A549 (cell line): ENCODE data around the gene GMDS.

Experiments
- CHD2 ChIP-seq: fragments of 150-350 bp; IDR thresholded peaks from 2 replicates; pipeline ENCODE4 v1.6.1; 2014; ENCODE audit warnings: low read length; ENCODE audit not compliant: partially characterized antibody
- JUNB ChIP-seq: fragments of >200 bp; sonication (Bioruptor Twin); formaldehyde crosslinking; IDR thresholded peaks from 2 replicates; pipeline ENCODE4 v1.6.1; 2016
- POLR2A ChIP-seq: IDR thresholded peaks from 2 replicates; pipeline ENCODE4 v1.6.1; 2012; ENCODE audit warnings: mild to moderate bottlenecking, low read length
- RFX5 ChIP-seq: fragments of 450-650 bp; IDR thresholded peaks from 2 replicates; pipeline ENCODE4 v1.7.1; 2014; ENCODE audit warnings: antibody characterized with exemption, mild to moderate bottlenecking, moderate library complexity
- TF ChIP-seq, protein P1 (sequence below): fragments of >200 bp; sonication (Bioruptor Twin); formaldehyde crosslinking; IDR thresholded peaks from 3 replicates; pipeline ENCODE4 v1.5.1; 2016
- TF ChIP-seq, protein P2 (sequence below): fragments of 200-600 bp; sonication (generic); IDR thresholded peaks from 2 replicates; pipeline ENCODE4 v1.6.1; 2016; ENCODE audit warnings: antibody characterized with exemption, mild to moderate bottlenecking, moderate library complexity

DNA sequence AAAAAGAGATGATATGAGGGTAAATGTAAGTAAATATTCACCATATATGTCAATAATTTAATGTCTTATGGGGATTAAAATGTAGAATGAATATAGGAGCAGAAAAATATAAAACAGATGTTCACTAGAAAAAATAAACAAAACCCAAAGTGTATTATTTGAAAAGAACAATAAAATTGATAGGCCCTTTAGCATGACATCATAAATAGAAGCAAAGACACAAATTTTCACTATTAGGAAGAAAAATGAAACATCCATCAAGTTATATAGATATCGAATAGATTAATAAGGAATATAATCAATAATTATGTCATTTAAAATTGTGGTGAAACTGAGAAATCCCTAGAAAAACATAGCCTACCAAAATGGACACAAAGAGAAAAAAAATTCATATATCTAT is 40.1 kb upstream of the GMDS start:
- TF ChIP-seq, protein P1, sequence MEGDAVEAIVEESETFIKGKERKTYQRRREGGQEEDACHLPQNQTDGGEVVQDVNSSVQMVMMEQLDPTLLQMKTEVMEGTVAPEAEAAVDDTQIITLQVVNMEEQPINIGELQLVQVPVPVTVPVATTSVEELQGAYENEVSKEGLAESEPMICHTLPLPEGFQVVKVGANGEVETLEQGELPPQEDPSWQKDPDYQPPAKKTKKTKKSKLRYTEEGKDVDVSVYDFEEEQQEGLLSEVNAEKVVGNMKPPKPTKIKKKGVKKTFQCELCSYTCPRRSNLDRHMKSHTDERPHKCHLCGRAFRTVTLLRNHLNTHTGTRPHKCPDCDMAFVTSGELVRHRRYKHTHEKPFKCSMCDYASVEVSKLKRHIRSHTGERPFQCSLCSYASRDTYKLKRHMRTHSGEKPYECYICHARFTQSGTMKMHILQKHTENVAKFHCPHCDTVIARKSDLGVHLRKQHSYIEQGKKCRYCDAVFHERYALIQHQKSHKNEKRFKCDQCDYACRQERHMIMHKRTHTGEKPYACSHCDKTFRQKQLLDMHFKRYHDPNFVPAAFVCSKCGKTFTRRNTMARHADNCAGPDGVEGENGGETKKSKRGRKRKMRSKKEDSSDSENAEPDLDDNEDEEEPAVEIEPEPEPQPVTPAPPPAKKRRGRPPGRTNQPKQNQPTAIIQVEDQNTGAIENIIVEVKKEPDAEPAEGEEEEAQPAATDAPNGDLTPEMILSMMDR: no peak
- TF ChIP-seq CHD2: no peak
- TF ChIP-seq RFX5: no peak
- TF ChIP-seq, protein P2, sequence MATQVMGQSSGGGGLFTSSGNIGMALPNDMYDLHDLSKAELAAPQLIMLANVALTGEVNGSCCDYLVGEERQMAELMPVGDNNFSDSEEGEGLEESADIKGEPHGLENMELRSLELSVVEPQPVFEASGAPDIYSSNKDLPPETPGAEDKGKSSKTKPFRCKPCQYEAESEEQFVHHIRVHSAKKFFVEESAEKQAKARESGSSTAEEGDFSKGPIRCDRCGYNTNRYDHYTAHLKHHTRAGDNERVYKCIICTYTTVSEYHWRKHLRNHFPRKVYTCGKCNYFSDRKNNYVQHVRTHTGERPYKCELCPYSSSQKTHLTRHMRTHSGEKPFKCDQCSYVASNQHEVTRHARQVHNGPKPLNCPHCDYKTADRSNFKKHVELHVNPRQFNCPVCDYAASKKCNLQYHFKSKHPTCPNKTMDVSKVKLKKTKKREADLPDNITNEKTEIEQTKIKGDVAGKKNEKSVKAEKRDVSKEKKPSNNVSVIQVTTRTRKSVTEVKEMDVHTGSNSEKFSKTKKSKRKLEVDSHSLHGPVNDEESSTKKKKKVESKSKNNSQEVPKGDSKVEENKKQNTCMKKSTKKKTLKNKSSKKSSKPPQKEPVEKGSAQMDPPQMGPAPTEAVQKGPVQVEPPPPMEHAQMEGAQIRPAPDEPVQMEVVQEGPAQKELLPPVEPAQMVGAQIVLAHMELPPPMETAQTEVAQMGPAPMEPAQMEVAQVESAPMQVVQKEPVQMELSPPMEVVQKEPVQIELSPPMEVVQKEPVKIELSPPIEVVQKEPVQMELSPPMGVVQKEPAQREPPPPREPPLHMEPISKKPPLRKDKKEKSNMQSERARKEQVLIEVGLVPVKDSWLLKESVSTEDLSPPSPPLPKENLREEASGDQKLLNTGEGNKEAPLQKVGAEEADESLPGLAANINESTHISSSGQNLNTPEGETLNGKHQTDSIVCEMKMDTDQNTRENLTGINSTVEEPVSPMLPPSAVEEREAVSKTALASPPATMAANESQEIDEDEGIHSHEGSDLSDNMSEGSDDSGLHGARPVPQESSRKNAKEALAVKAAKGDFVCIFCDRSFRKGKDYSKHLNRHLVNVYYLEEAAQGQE: no peak
- no peak for TF ChIP-seq POLR2A
- TF ChIP-seq JUNB: no peak
